Glomerular visceral epithelial cell (primary cell): Measurements from ENCODE around the gene SPP1.
A peak's percentile ranks its signal among the peaks of the same experiment; 100 is the strongest.
"Not testable (repeated sequence)": the region's sequence is repeated elsewhere in the genome, so short reads cannot be mapped to it uniquely, and the experiment has no call there.

ENCODE experiments used
- DNase-seq: peaks from one replicate; pipeline ENCODE4 v3.0.0-alpha.2; 2016; ENCODE audit errors: extremely low spot score

SPP1 gene

GRCh38 chr4:88025868-88026661 is 50.6 kb downstream of the SPP1 start:
- not testable (repeated sequence) for DNase-seq

- DNase-seq, result peak; percentile 56
These were observed 52.4 kb downstream of the SPP1 start for GRCh38 chr4:88027611-88028608.

DNA sequence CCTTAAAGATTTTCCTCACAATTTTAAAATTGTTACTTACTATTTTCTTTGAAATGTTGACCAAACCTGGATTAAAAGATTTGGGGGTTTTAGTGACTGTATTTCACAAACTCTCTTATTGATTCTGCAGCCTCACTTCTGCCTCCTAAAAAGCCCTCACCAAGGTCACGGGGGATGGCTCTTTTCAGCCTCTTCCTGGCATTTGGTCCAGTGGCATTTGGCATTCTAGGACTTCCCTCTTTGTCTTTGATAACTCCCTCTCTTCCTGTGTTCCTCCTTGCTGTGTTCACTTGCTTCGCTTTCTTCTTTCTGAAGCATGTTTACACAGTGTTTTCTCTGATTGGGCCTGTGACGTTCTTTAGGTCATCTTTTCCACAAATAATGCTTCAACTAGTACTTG is 53.4 kb downstream of the SPP1 start:
- DNase-seq, result no peak

GRCh38 chr4:88029556-88029955 is 54.0 kb downstream of the SPP1 start:
- DNase-seq, result no peak

DNA sequence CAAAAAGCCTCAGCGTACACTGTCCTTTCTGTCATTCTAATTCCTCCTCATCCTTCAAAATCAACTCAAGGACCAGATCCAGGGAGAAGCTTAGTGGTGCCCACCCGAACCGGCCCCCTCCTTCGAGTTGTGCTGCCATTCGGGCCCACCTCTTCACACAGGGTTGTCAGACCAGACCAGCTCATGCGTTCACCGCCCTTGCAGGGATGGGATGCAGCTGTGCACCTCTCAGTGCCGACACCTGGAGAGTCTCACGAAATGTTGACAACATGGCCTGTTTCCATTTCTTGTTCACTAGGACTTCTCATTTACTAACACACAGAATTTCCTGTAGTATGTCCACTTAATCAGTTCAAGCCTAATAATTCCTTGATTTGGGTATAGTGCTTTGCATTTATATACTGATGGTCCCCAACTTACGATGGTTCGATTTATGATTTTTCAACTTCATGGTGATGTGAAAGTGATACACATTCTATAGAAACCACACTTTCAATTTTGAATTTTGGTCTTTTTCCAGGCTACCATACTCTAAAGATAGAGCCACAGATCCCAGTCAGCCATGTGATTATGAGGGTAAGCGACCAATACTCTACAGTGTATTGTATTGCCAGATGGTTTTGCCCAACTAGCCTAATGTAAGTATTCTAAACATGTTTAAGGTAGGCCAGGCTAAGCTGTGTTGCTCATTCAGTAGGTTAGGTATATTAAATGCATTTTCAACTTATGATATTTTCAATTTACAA is 55.2 kb downstream of the SPP1 start:
- no peak for DNase-seq
